ENCODE data around the gene GMDS. TPM values are rescaled to one million over a fixed set of nuclear protein-coding genes. Genes with fewer than 3 reads are reported as not detected.

The GMDS gene
- total RNA-seq, 1 experiment from 2014 or later = 27.6 TPM

- Histone ChIP-seq H2AK5ac (ENCODE audit: insufficient read length, low read length) (no peak overlapping the region), H3K56ac (ENCODE audit: insufficient read length, low read depth, low read length) (no peak overlapping the region), H3K14ac (ENCODE audit: insufficient read depth, low read length) (no peak overlapping the region), H2BK20ac (ENCODE audit: low read depth, low read length, poor library complexity, severe bottlenecking) (no peak overlapping the region), H2BK12ac (ENCODE audit: insufficient read length, low read depth, low read length) (no peak overlapping the region), H3K9ac (ENCODE audit: extremely low read depth, insufficient read length, low read length) (no peak overlapping the region), H2BK5ac (ENCODE audit: insufficient read length, low read length) (no peak overlapping the region), H3K18ac (ENCODE audit: insufficient read length, low read depth, low read length) (no peak overlapping the region), H3K4me1 (ENCODE audit: insufficient read depth, low read length) (no peaks in the 10 kb centered on the region), H4K20me1 (ENCODE audit: control insufficient read depth, insufficient read depth, insufficient read length) (no peaks in the 10 kb centered on the region), H3K23me2 (ENCODE audit: insufficient read length, low read depth, low read length, poor library complexity, severe bottlenecking) (no peaks in the 10 kb centered on the region), H3K9me3 (ENCODE audit: control insufficient read depth, low read depth, low read length) (no peaks in the 10 kb centered on the region), H4K8ac (replicated peaks; ENCODE audit: insufficient read length, low read depth, low read length) (no peak overlapping the region), H4K91ac (ENCODE audit: insufficient read length, low read depth, low read length) (no peak overlapping the region), H3T11ph (ENCODE audit: low read length) (no peak overlapping the region), H4K5ac (ENCODE audit: insufficient read length, low read depth, low read length) (no peak overlapping the region), H3K4ac (ENCODE audit: low read depth, low read length) (no peak overlapping the region), H3K4me2 (ENCODE audit: insufficient read depth, insufficient read length, low read length) (no peak overlapping the region), H3K79me1 (ENCODE audit: insufficient read depth, low read depth, low read length, poor library complexity, severe bottlenecking) (no peaks in the 10 kb centered on the region), H2AFZ (ENCODE audit: low read length) (no peak overlapping the region), H3K79me2 (ENCODE audit: insufficient read depth, low read length) (0 out of 2 replicates have a peak, but pooled peaks cover 3% of the 10 kb centered on the region), H3K27ac (ENCODE audit: insufficient read length, low read depth, low read length) (no peak overlapping the region), H3K27me3 (ENCODE audit: insufficient read depth, low read length) (no peaks in the 10 kb centered on the region), H3K23ac (ENCODE audit: insufficient read length, low read depth, low read length) (no peak overlapping the region), H2BK120ac (ENCODE audit: low read depth, low read length, poor library complexity, severe bottlenecking) (no peak overlapping the region), H2BK15ac (ENCODE audit: low read depth, low read length) (no peak overlapping the region)
- H3K36me3 Mint-ChIP-seq (ENCODE audit: insufficient read depth in 1 of 3, low read depth in 3 of 3) = no peaks in the 10 kb centered on the region
- H3K27me3 Mint-ChIP-seq (ENCODE audit: low read depth) = no peaks in the 10 kb centered on the region
- no CpG with 5 or more reads among the region's 4 CpGs for WGBS (ENCODE audit: extremely low coverage, insufficient read length, low lambda C conversion rate)
- no peak for DNase-seq
- H3K27ac Mint-ChIP-seq = peak overlapping the region in 1 of 3 experiments; percentile 27; a peak in 1 of 7 replicates
- TF ChIP-seq, protein P1, sequence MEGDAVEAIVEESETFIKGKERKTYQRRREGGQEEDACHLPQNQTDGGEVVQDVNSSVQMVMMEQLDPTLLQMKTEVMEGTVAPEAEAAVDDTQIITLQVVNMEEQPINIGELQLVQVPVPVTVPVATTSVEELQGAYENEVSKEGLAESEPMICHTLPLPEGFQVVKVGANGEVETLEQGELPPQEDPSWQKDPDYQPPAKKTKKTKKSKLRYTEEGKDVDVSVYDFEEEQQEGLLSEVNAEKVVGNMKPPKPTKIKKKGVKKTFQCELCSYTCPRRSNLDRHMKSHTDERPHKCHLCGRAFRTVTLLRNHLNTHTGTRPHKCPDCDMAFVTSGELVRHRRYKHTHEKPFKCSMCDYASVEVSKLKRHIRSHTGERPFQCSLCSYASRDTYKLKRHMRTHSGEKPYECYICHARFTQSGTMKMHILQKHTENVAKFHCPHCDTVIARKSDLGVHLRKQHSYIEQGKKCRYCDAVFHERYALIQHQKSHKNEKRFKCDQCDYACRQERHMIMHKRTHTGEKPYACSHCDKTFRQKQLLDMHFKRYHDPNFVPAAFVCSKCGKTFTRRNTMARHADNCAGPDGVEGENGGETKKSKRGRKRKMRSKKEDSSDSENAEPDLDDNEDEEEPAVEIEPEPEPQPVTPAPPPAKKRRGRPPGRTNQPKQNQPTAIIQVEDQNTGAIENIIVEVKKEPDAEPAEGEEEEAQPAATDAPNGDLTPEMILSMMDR (conservative IDR thresholded peaks at IDR 0.05) = no peak
- H3K4me3 Mint-ChIP-seq = no peak overlapping the region
- H3K9me3 Mint-ChIP-seq = no peaks in the 10 kb centered on the region
- peaks cover 2 to 4% of the 10 kb centered on the region in 2 experiments; a peak in 1 of 4 replicates for H3K4me1 Mint-ChIP-seq
Observed at GRCh38 chr6:2110504-2110903, 134.9 kb downstream of the GMDS start.
